HG03432 (cell line): ENCODE data around the gene PBX3.

Experiments used
- ATAC-seq: cut with Tn5 transposase; IDR thresholded peaks from one replicate; pipeline ENCODE4 v1.9.1; 2021; ENCODE audit warnings: mild to moderate bottlenecking, moderate library complexity; ENCODE audit not compliant: unreplicated experiment

The PBX3 gene

DNA sequence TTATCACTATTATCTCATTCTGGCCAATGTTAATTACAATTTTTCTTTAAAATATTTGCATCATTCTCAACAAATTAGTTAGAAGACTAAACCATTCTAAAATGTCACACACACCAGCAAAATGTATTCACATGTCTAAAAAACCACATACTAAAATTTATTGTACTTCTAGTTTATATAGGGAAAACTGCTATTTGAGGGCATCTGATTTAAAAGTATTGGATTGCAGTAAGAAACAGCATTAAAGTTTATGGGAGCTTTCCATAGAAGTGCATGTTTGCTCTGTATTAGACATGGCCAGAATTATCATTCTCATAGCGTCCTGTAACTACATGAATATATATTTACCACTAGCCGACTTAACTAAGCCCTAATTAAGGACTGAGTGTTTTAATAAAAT is 150.3 kb downstream of the PBX3 start:
- ATAC-seq = no peak

GRCh38 chr9:125902214-125902613 is 155.0 kb downstream of the PBX3 start:
- no peak for ATAC-seq

DNA sequence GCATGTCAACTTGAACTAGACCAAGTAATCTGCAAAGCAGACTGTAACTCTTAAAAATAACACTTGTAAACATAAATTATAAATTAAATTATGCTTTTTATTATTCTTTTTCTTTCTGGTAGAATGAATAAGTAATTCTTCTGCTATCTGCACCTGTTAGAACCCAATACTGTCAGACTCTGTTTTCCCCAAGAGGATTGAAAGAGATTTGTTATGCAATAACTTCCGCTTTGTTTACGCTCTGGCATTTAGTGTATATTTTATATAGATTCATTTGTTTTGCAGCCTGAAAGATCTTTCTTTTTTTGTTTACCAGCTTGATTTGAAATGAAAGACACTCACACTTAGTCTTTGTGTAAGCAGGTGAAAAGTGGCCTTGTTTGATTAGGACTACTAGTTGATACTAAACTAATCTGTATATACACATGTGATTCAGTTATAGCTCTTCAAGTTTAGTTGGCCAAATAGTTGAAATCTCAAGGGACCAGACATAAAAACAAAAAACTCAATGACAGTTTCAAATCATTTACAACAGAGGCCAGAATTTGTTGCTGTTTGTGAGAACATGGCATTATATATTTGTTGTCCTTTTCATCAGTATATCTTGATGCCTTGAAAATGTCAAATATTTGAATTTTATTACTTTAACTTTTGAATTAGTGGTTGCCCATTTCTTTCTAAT is 155.8 kb downstream of the PBX3 start:
- ATAC-seq = no peak

GRCh38 chr9:125904155-125904851 is 157.1 kb downstream of the PBX3 start:
- no peak for ATAC-seq

DNA sequence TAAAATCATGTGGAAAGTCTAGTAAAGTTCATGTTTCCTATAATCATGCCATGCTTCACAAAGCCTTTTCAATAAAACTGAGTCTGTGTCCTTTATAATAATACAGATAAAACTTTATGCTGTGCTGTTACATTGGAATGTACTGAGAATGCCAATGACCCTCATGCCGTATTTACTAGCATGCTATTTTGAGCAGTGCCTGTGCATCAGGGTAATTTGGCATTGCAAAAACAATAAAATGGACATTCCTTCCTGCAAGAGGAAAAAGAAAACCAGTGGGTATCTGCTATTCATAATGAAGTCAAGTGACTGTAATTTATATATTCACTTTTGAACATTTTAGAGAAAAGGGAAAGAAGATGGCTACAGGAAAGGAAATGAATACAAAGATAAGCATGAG is 159.0 kb downstream of the PBX3 start:
- ATAC-seq = no peak

- ATAC-seq = no peak
These were observed 159.7 kb downstream of the PBX3 start for GRCh38 chr9:125906893-125907292.

DNA sequence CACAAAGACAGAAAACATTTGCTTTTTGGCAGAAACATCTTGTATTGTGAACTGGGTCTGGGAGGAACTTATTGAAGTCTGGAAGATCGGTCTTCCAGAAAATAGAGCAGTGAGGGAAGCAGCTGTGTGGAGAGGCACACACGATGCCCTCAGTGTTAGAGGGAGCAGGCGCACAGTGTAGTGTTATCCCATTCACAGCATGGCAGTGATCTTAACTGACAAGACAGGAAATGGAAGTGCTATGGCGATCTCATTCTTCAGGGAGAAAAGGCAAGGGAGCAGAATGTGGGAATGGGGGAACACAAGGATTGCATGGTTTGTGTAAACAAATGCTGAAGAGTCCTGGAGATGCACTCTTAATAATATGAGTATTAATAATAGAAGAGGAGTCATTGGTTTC is 161.0 kb downstream of the PBX3 start:
- no peak for ATAC-seq

DNA sequence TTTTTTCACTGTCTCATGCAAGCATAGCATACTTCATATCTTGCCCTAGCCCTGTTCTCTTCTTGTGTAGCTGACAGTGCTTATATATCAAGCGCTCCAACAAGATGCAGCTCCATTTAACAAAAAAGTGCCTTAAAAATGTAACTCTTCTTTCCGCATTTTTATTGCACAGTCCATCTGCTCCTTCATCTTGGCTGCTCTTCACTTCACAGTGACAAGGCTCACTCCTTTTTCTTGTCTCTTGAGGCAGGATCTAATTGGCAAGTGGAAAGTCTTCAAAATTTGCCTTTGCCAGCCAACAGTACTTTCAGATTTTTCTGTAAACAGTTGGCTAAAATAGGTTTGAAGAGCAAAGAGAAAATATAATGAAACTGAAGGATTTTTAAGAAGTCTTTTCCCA is 161.8 kb downstream of the PBX3 start:
- ATAC-seq = no peak

GRCh38 chr9:125909459-125909858 is 162.3 kb downstream of the PBX3 start:
- ATAC-seq = no peak

- ATAC-seq = no peak
These were observed 163.1 kb downstream of the PBX3 start for GRCh38 chr9:125910286-125910685.

DNA sequence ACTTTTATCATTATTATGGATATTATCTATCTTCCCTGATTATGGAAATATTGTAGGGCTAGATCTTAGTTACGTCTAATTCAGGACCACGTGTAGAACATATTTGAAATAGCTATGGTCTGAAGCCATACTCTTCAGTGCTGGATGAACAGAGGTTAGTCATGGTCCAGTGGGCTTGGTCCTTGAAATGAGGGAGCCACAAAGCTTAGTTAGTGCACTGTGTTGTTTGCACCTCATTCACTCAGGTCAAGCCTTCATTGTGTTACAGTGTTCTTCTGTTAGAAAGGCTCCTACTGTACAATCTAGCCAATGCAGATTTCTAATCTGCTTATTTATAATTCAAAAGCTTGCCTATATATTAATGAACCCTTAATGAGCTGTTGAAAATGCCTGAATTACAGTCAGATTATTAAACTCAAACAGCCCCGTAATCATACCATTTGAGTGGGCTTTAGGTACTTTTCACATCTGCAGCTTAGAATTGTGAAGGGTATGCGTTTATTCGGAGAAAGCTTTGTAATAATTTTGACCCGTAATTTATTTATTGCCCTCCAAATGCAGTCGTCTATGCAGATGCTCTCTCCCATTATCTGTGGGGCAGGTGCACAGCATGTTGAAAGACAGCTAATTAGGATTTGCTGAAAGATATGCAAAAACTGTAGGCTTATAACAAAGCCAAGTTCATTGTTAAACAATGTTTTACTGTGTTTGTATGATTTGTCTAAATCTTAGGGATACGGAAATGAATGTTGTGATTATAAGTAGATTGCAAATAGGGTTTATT is 164.9 kb downstream of the PBX3 start:
- ATAC-seq = no peak

GRCh38 chr9:125912667-125913066 is 165.5 kb downstream of the PBX3 start:
- ATAC-seq = no peak

DNA sequence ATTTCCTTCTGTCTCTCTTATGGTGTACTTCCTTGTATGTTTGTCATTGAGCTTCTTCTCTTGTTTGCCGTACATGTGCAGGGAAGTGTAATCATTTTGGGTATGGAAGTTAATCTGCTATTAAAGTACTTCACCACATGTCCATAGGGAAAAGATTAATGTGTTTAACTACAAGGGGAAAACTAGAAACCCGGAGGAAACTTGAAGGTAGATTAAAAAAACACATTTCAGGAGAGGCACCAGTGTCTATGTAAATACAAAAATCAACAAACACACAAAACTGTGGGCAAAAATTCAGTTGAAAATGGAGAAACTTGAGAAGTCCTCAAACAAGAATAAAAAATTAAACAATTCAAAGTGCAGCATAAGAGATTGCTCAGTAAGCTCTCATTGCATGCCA is 166.4 kb downstream of the PBX3 start:
- ATAC-seq = no peak

DNA sequence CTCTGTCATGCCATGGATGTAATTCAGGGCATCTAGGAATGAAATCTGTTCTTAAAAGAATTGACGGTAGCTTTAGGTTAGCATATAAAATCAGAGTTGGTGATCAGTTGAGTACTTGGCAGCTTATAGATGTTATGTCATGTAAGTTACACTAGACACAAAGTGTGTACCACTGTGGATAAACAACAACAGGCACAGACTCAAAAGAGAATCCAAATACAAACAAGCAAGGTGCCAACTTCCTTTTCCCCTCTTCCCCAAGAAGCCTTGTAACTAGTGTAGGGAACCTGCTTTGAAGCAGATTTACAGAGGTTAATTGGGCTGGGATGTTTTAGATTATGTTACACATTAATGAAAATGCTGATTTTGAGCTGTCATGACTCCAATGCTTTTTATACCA is 167.2 kb downstream of the PBX3 start:
- no peak for ATAC-seq

GRCh38 chr9:125915606-125916005 is 168.4 kb downstream of the PBX3 start:
- no peak for ATAC-seq

GRCh38 chr9:125919565-125919964 is 172.4 kb downstream of the PBX3 start:
- ATAC-seq = no peak

DNA sequence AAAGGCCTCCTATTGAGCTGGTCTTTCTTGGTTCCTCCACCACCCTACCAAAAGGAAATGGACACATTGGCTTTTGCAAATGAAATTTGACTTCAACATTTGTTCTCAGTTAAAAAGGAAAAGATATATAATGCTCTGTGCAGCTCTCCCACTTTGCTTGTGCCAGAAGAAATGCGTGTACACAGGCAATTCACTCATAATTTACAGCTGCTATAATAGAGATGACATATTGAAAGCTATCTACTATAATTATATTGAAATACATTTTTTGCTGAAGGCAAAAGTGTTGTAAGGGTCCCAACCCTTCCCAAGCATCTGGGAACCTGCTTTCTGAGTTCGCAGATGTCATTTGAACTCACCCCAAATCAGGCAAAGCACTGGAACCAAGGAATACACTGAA is 173.2 kb downstream of the PBX3 start:
- no peak for ATAC-seq

- no peak for ATAC-seq
These were observed 175.7 kb downstream of the PBX3 start for GRCh38 chr9:125922854-125923253.

DNA sequence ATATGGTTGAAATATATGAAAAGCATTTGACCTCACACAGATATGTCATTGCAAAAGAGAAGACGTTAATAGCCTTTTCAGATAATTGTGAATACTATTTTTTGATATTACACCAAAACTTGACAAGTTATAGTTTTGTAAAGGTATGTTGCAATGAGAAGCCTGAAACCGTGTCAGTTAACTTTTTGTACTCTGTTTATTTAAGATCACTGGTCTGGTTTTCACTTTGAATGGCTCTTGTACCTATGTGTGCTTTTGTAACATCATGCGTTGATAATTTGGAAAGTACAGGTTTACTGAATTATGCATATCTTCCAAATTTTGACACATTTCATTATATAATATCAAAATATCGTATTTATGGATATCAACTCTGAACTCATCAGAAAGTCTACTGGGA is 177.2 kb downstream of the PBX3 start:
- no peak for ATAC-seq

DNA sequence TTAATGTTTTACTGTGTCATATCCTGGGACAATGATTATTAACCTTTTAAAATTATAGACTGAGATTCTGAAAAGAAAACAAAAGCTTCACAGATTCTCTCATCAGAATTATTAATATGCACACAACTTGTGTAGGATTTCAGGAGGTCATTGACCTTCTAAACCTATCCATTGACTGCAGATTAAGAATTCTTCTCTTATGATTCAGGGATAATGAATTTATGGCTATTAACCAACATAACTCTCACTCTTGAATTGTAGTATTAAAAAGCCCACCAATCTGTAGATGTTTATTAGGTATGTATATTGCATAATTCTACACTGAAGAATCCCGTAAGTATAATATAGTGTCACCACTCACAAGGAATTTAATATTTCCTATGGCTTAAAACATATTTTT is 179.8 kb downstream of the PBX3 start:
- ATAC-seq = no peak

DNA sequence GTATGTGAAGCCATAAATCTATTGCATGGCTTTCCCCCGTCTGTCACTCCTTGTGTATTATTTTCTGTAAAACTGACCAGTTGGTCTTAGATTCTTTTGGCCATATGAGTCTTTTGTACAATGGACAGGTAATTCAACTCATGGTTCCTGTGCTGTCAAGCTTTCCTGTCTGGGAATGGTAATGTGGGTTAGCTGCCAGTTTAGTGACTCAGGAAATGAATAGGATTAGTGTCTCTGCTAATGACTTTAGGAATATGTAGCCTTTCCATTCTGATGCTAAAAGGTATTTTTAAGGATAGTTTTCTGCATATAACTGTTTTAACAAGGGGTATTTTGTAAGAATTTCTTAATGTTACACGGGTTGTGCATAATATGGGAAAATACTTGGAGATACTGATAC is 182.7 kb downstream of the PBX3 start:
- no peak for ATAC-seq

GRCh38 chr9:125931211-125931610 is 184.0 kb downstream of the PBX3 start:
- ATAC-seq = no peak
